GM21717 (cell line): ENCODE data around the gene PSG5.
"Not testable (repeated sequence)": the region's sequence is repeated elsewhere in the genome, so short reads cannot be mapped to it uniquely, and the experiment has no call there.

ENCODE experiments used
- ATAC-seq: cut with Tn5 transposase; IDR thresholded peaks from one replicate; pipeline ENCODE4 v1.9.1; 2021; ENCODE audit warnings: mild to moderate bottlenecking, moderate library complexity; ENCODE audit not compliant: unreplicated experiment

PSG5 gene

GRCh38 chr19:43192381-43193155 is 6.2 kb upstream of the PSG5 start:
- ATAC-seq = not testable (repeated sequence)

- not testable (repeated sequence) for ATAC-seq
Measured at GRCh38 chr19:43188092-43188491, 1.8 kb upstream of the PSG5 start.

- not testable (repeated sequence) for ATAC-seq
Measured at GRCh38 chr19:43181869-43182771, 4.2 kb downstream of the PSG5 start.

- ATAC-seq = not testable (repeated sequence)
Measured at GRCh38 chr19:43179569-43180147, 6.7 kb downstream of the PSG5 start.

GRCh38 chr19:43178577-43178976 is 7.8 kb downstream of the PSG5 start:
- not testable (repeated sequence) for ATAC-seq

- ATAC-seq = not testable (repeated sequence)
Measured at GRCh38 chr19:43165906-43166305, 20.4 kb downstream of the PSG5 start.

GRCh38 chr19:43163135-43163534 is 23.2 kb downstream of the PSG5 start:
- ATAC-seq = not testable (repeated sequence)

- ATAC-seq = not testable (repeated sequence)
Measured at GRCh38 chr19:43162261-43162660, 24.1 kb downstream of the PSG5 start.

- no peak for ATAC-seq
Measured at GRCh38 chr19:43152214-43152613, 34.1 kb downstream of the PSG5 start.

GRCh38 chr19:43149788-43150187 is 36.5 kb downstream of the PSG5 start:
- ATAC-seq = not testable (repeated sequence)

- ATAC-seq = no peak
Measured at GRCh38 chr19:43148233-43148632, 38.1 kb downstream of the PSG5 start.

GRCh38 chr19:43141763-43142162 is 44.6 kb downstream of the PSG5 start:
- ATAC-seq = not testable (repeated sequence)

GRCh38 chr19:43132696-43133095 is 53.6 kb downstream of the PSG5 start:
- ATAC-seq = no peak

GRCh38 chr19:43131281-43131842 is 55.0 kb downstream of the PSG5 start:
- ATAC-seq = not testable (repeated sequence)

GRCh38 chr19:43129197-43129596 is 57.1 kb downstream of the PSG5 start:
- not testable (repeated sequence) for ATAC-seq

- ATAC-seq = not testable (repeated sequence)
Measured at GRCh38 chr19:43127336-43127735, 59.0 kb downstream of the PSG5 start.

- ATAC-seq = no peak
Measured at GRCh38 chr19:43126720-43127119, 59.6 kb downstream of the PSG5 start.

GRCh38 chr19:43124360-43124759 is 62.0 kb downstream of the PSG5 start:
- ATAC-seq = no peak

GRCh38 chr19:43120433-43121026 is 65.8 kb downstream of the PSG5 start:
- not testable (repeated sequence) for ATAC-seq

GRCh38 chr19:43119526-43119925 is 66.8 kb downstream of the PSG5 start:
- ATAC-seq = not testable (repeated sequence)
